Urinary bladder (tissue), 4 donors: ENCODE results near the gene RTKN2. TPM values are rescaled to one million over a fixed set of nuclear protein-coding genes. Genes with fewer than 3 reads are reported as not detected.

ENCODE experiments used
- DNase-seq: peaks from one replicate; pipeline ENCODE4 v3.0.0-alpha.2; 2015; ENCODE audit errors: extremely low spot score
- H3K27ac ChIP-seq: one replicate; pipeline ENCODE4 v1.5.1; 2013; ENCODE audit warnings: low read depth, mild to moderate bottlenecking, moderate library complexity
- H3K36me3 ChIP-seq: one replicate; pipeline ENCODE4 v1.6.1; 2013; ENCODE audit warnings: mild to moderate bottlenecking, moderate library complexity; ENCODE audit not compliant: insufficient read depth
- H3K4me1 ChIP-seq: one replicate; pipeline ENCODE4 v1.6.1; 2013; ENCODE audit warnings: mild to moderate bottlenecking, moderate library complexity; ENCODE audit not compliant: insufficient read depth
- H3K4me3 ChIP-seq: one replicate; pipeline ENCODE4 v1.5.1; 2013; ENCODE audit warnings: low read depth, low read length
- WGBS: extraction: QIAGEN DNeasy Blood & Tissue Kit; methylation state at CpG from one replicate; pipeline ENCODE4 v1.1.7; 2013; 5-methylcytosine and 5-hydroxymethylcytosine counted together
- polyA plus RNA-seq: library from polyadenylated mRNA; stranded (reverse); fragments of 200-250 nt; gene quantifications from one replicate; pipeline ENCODE4 v1.2.3, GENCODE V29; 2013
- total RNA-seq: library from RNA; depleted of rRNA; stranded (reverse); fragments of >200 nt; gene quantifications from one replicate; pipeline ENCODE4 v1.2.3, GENCODE V29; 2014
- donor health status: healthy with polysubstance abuse.
- donor health status: healthy.

The RTKN2 gene
- total and polyA plus RNA-seq, 2 donors = 0.06 to 12.2 TPM

- H3K4me3 ChIP-seq = no peak overlapping the region
- no peak overlapping the region for H3K27ac ChIP-seq
- no peaks in the 10 kb centered on the region for H3K4me1 ChIP-seq
- H3K36me3 ChIP-seq = no peaks in the 10 kb centered on the region
- no peak for DNase-seq
- 78% methylated on average over 4 of the region's 4 CpGs for WGBS
Measured at GRCh38 chr10:62230344-62231121, 38.1 kb downstream of the RTKN2 start.

GRCh38 chr10:62225362-62225761, 43.3 kb downstream of the RTKN2 start:
- H3K4me3 ChIP-seq = no peak overlapping the region
- H3K27ac ChIP-seq = no peak overlapping the region
- H3K36me3 ChIP-seq = no peaks in the 10 kb centered on the region
- no peak for DNase-seq
- no peaks in the 10 kb centered on the region for H3K4me1 ChIP-seq
- 95% methylated on average over 3 of the region's 3 CpGs for WGBS

GRCh38 chr10:62224606-62225005, 44.0 kb downstream of the RTKN2 start:
- H3K36me3 ChIP-seq = no peaks in the 10 kb centered on the region
- H3K27ac ChIP-seq = no peak overlapping the region
- 85% methylated on average over 1 of the region's 1 CpG for WGBS
- DNase-seq = no peak
- no peak overlapping the region for H3K4me3 ChIP-seq
- H3K4me1 ChIP-seq = no peaks in the 10 kb centered on the region

- no peak overlapping the region for H3K27ac ChIP-seq
- WGBS = 74% methylated on average over 6 of the region's 6 CpGs
- no peaks in the 10 kb centered on the region for H3K4me1 ChIP-seq
- no peak overlapping the region for H3K4me3 ChIP-seq
- no peak for DNase-seq
- no peaks in the 10 kb centered on the region for H3K36me3 ChIP-seq
Measured at GRCh38 chr10:62217683-62218082, 51.0 kb downstream of the RTKN2 start.

GRCh38 chr10:62214364-62214874, 54.2 kb downstream of the RTKN2 start:
- H3K36me3 ChIP-seq = no peaks in the 10 kb centered on the region
- H3K4me1 ChIP-seq = no peaks in the 10 kb centered on the region
- no peak overlapping the region for H3K27ac ChIP-seq
- 88% methylated on average over 3 of the region's 3 CpGs for WGBS
- no peak for DNase-seq
- no peak overlapping the region for H3K4me3 ChIP-seq

GRCh38 chr10:62205750-62206399, 62.8 kb downstream of the RTKN2 start:
- H3K27ac ChIP-seq = no peak overlapping the region
- no peaks in the 10 kb centered on the region for H3K4me1 ChIP-seq
- no peak overlapping the region for H3K4me3 ChIP-seq
- no peaks in the 10 kb centered on the region for H3K36me3 ChIP-seq
- no peak for DNase-seq
- 94% methylated on average over 2 of the region's 2 CpGs for WGBS

GRCh38 chr10:62199584-62199983, 69.1 kb downstream of the RTKN2 start:
- 97% methylated on average over 1 of the region's 1 CpG for WGBS
- Histone ChIP-seq H3K4me3 (no peak overlapping the region), H3K4me1 (no peaks in the 10 kb centered on the region), H3K27ac (no peak overlapping the region), H3K36me3 (no peaks in the 10 kb centered on the region)
- DNase-seq = no peak

GRCh38 chr10:62196528-62196927, 72.1 kb downstream of the RTKN2 start:
- no peak overlapping the region for H3K27ac ChIP-seq
- no peak for DNase-seq
- no peaks in the 10 kb centered on the region for H3K4me1 ChIP-seq
- no peak overlapping the region for H3K4me3 ChIP-seq
- no peaks in the 10 kb centered on the region for H3K36me3 ChIP-seq

- no peak overlapping the region for H3K4me3 ChIP-seq
- H3K4me1 ChIP-seq = no peaks in the 10 kb centered on the region
- no peak for DNase-seq
- no peak overlapping the region for H3K27ac ChIP-seq
- H3K36me3 ChIP-seq = no peaks in the 10 kb centered on the region
- 78% methylated on average over 1 of the region's 1 CpG for WGBS
Measured at GRCh38 chr10:62195675-62195926, 73.0 kb downstream of the RTKN2 start.

- Histone ChIP-seq H3K36me3 (no peaks in the 10 kb centered on the region), H3K4me3 (no peak overlapping the region), H3K4me1 (no peaks in the 10 kb centered on the region), H3K27ac (no peak overlapping the region)
- DNase-seq = no peak
- 86% methylated on average over 3 of the region's 3 CpGs for WGBS
Measured at GRCh38 chr10:62194924-62195674, 73.5 kb downstream of the RTKN2 start.

- Histone ChIP-seq H3K27ac (no peak overlapping the region), H3K36me3 (no peaks in the 10 kb centered on the region), H3K4me3 (no peak overlapping the region), H3K4me1 (no peaks in the 10 kb centered on the region)
- 91% methylated on average over 3 of the region's 3 CpGs for WGBS
- DNase-seq = no peak
Measured at GRCh38 chr10:62193479-62193878, 75.2 kb downstream of the RTKN2 start.

- H3K4me1 ChIP-seq = no peaks in the 10 kb centered on the region
- DNase-seq = no peak
- no peak overlapping the region for H3K27ac ChIP-seq
- no peak overlapping the region for H3K4me3 ChIP-seq
- WGBS = 92% methylated on average over 1 of the region's 1 CpG
- no peaks in the 10 kb centered on the region for H3K36me3 ChIP-seq
Measured at GRCh38 chr10:62189131-62189530, 79.5 kb downstream of the RTKN2 start.

- Histone ChIP-seq H3K4me1 (no peaks in the 10 kb centered on the region), H3K36me3 (no peaks in the 10 kb centered on the region), H3K4me3 (no peak overlapping the region), H3K27ac (no peak overlapping the region)
- 92% methylated on average over 8 of the region's 8 CpGs for WGBS
- DNase-seq = no peak
Measured at GRCh38 chr10:62188021-62188616, 80.5 kb downstream of the RTKN2 start.
